RPMI8226 (cell line): ENCODE data around the gene LTBR.

ENCODE experiments used
- DNase-seq: peaks from one replicate; pipeline ENCODE4 v3.0.0-alpha.2; 2015

The LTBR gene

DNA sequence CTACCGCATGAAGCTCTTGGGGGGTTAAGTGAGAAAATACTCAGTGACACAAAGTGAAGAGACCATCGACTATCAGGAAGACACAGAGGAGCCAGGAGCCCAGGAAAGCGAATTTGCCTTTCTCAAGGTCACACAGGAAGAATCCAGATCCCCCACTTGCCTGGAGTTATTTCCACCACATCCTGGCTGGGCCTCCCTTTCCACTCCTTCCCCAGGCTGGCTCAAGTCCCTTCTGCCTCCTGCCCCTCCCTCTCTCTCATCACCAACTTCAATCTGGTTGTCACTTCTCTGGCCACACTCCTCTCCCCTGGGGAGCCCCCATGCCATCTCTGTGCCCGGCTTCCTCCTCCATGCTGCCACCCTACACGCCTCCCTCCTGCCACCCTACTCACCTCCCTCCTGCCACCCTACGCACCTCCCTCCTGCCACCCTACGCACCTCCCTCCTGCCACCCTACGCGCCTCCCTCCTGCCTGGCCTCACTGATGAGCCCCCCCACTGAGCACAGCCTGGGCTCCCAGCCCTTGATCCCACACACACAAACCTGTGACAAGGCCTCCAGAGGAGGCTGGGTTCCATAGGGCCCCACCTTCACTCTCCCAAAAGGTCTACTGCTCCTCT, 14.9 kb upstream of the LTBR start:
- no peak for DNase-seq

DNA sequence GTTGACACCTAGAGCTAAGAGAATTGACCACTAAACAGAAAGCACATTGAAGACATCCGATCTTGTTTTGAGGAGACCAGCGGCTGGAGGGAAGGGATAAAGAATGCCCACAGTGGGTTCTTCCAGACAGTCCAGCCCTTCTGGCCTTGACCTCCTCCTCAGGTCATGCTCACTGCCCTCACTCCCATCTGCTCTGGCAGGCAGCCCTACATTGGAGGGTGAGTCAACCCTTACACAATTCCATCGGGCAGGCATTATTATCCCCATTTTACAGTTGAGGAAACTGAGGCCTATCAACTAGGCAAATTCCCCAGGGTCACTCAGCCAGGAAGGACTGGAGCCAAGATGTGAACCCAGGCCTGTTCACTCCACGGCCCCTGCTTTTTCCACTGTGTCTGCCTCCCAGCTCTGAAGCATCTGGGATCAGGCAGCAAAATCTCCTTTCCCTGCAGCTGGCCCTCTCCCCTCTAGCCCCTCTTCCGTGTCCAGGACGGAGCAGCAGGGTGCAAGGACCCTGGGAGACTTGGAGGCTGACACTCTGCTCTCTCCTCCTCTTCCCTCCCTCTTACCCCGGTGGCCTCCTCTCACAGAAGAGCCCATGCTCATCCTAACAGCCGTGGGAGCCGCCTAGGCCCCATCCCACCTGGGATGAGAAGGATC, 13.9 kb upstream of the LTBR start:
- DNase-seq, result no peak

GRCh38 chr12:6370576-6370935, 13.4 kb upstream of the LTBR start:
- no peak for DNase-seq

GRCh38 chr12:6370994-6371754, 12.8 kb upstream of the LTBR start:
- DNase-seq, result no peak

GRCh38 chr12:6372403-6373003, 11.5 kb upstream of the LTBR start:
- DNase-seq, result peak; percentile 57

DNA sequence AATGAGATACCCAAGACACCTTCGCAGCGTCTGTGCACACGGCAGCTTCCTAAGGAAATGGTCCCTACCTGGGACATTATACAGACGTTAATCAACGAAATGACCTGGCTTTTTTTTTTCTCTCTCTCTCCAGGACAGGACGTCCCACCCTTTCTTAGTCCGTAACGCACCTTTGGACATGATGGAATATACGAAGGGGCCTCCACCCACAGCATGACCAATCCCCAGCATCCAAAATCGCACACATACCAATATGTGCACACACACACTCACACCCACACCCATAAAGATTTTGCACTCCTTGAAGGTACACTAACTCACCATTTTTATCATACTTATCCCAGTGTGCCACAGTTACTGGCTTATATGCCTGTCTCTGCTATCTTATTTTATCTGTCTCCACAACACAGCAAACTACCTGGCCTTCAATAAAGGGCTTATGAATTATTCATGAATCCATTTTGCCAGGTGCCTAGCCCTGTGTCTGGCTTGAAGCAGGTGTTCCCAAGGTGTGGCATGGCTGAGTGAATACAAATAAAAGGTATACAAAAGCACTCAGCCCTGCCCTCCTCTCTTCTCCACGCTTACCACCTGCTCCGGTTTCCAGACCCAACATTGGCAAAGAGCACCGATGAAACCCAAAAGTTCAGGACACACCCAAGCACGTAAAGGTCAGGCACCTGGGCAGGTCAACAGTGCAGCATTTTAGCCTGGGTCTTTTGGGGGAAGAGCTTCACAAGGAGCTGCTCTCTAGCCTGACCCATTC, 10.8 kb upstream of the LTBR start:
- DNase-seq, result no peak

- no peak for DNase-seq
Observed at GRCh38 chr12:6374028-6374785, 9.8 kb upstream of the LTBR start.

DNA sequence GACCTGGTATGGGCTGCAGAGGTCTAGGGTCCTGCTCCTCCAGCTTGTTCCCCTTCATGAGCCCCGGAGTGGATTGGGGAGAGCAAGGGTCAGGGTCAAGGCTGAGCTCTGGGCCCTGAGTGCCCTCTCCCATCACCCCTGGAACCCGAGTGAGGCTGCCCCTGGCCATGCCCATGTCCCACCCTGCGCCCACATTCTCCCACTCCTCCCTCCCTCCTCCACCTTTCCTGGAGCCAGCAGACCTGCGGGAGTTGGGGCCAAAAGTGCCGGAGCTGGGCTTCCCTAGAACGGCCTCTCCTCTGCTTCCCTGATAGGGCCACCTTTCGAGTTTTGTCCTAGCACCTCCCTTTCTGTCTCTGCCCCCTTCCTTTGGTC, 9.2 kb upstream of the LTBR start:
- DNase-seq, result no peak

GRCh38 chr12:6375269-6376078, 8.5 kb upstream of the LTBR start, which contains the start of gene SCNN1A:
TSS of gene SCNN1A (minus strand) at chr12:6375563. CDS start at chr12:6374783, 780 bp downstream.
- no peak for DNase-seq

DNA sequence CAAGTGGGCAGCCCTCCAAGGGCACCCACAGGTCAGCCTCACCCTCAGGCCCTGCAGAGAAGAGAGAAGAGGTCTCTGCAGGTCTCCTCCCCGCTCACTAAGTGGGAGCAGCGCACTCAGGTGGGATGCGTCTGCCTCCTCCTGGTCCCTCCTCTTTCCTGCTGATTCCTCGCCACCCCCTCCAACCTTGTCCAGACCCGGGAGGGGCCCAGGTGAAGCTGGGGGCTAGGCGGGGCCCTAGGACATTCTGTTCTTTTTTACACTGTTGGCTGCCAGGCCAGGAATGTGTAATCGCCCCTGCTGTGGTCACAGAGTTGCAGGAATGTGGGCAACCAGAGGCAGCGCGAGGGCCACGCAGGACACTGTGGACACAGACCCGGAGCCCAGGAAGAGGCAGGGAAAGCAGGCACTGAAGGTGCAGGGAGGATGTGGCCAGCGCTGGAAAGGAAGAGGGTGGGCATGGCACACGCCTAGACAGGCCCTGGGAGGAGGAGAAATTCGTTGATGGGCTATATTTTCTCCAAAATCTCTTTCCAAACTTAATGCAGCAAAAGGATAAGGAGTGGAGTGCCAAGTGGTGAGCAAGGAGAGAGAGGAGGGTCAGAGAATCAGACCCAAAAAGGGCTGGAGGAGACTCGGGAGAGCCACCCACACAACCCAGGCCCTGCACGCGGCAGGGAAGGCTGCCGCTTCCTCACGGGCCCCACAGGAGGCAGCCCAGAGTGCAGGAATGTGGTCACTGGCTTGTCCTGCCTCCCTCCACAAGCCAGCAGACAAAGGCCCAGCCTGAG, 7.7 kb upstream of the LTBR start:
- no peak for DNase-seq

GRCh38 chr12:6376870-6377666, 6.9 kb upstream of the LTBR start:
- no peak for DNase-seq

GRCh38 chr12:6377667-6377994, 6.3 kb upstream of the LTBR start:
- no peak for DNase-seq

DNA sequence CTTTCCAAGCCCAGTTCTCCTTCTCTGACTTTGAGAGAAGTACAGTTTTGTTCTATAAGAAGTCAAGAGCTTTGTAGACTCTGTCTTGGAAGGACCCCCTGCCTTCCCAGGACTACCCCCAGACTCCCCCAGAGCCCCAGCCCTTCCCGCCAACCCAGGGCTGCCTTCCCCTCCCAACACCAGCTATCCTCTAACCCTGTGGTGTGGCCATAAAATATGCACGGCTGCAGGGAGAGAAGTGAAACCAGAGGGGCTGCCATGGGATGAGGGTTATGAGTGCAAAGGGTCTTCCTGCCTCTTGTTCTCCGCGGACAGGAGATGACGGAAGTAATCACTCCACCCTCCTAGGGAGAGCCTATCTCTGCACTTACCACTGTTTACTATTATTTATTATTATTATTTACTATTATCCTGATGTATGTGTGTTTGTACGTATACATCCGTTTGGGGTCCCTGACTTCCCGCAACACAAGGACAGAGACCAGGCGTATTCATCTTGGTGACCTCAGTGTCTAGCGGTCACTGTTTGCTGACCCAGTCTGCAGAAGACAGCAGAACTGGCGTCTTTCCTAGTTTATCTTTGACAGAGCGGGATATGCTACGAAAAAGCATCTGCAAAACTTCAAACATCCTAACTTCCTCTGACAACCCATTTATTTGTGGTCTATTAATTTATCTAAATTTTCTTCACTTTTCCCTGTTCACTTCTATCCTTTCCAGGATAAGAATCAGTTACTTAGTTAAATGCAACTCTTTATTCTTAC, 5.1 kb upstream of the LTBR start:
- DNase-seq, result no peak

GRCh38 chr12:6380141-6381121, 3.5 kb upstream of the LTBR start:
- DNase-seq, result no peak

GRCh38 chr12:6382371-6382770, 1.6 kb upstream of the LTBR start:
- no peak for DNase-seq

GRCh38 chr12:6382982-6383381, 980 bp upstream of the LTBR start:
- no peak for DNase-seq
